ENCODE measurements around the gene PRDM5.

DNA sequence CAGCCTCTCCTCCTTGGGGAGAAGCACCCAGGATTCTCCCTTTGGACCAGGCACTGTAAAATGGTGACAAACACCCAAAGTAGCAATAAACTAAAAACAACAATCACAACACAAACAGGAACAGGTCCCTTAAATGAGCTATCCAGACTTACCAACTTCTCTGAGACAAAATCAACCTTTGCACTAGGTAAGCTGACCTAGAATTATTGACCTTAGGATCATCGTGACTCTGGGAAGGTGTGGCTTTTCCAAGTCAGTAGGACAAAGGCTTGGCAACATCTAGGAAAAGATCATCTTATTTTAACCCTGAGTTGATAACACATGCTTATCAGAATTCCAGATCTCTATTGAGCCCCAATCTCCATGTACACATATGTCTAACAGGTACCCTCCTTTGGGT, 166.7 kb downstream of the PRDM5 start:
- no peak for TF ChIP-seq CTCF (IDR thresholded peaks at IDR 0.05)
- no peak for TF ChIP-seq POLR2A (IDR thresholded peaks at IDR 0.05)
